GM12878 (cell line): ENCODE results near the gene GRIK4. TPM values are rescaled to one million over a fixed set of nuclear protein-coding genes. Genes with fewer than 3 reads are reported as not detected.

ENCODE experiments used
- ATAC-seq: fragments of 200-7000 bp; cut with Tn5 transposase; 3 replicates; pipeline ENCODE4 v1.9.1; 2020; ENCODE audit warnings: mild to moderate bottlenecking, moderate library complexity
- BruUV-seq: library from RNA; stranded (reverse); fragments of 400-500 nt; replicated peaks from 2 replicates; lab custom pipeline; 2021; lab: Mats Ljungman, UMichigan
- CTCF ChIA-PET: fragments of 300-600 bp; sonication (Branson Sonifier 250); formaldehyde crosslinking; extraction: SDS; loops from one replicate; lab custom pipeline; 2021; ENCODE audit warnings: inconsistent platforms; lab: Yijun Ruan, JAX
- POLR2A ChIA-PET: fragments of 350-600 bp; formaldehyde crosslinking; extraction: SDS; loops from one replicate; lab custom pipeline; 2021; ENCODE audit warnings: inconsistent platforms; lab: Charles Lee
- RAD21 ChIA-PET: fragments of 300-600 bp; sonication (Branson Sonifier 250); formaldehyde crosslinking; loops from one replicate; lab custom pipeline; 2023; ENCODE audit warnings: antibody characterized with exemption; ENCODE audit not compliant: unreplicated experiment; lab: Charles Lee
- SMC1A ChIA-PET: fragments of 300-600 bp; sonication (Branson Sonifier 250); formaldehyde crosslinking; loops from one replicate; lab custom pipeline; 2023; ENCODE audit not compliant: unreplicated experiment, uncharacterized antibody; lab: Charles Lee
- DNase-seq: peaks from one replicate; pipeline ENCODE4 v3.0.0-alpha.2; 2011; ENCODE audit warnings: low read depth, low spot score
- FAIRE-seq: peaks from 3 replicates; lab custom pipeline; 2011; peaks lifted over from hg19 to GRCh38; lab: Jason Lieb, UNC
- H2AFZ ChIP-seq: 2 replicates; pipeline ENCODE4 v1.6.0; 2011; ENCODE audit warnings: low read depth, low read length, control low read depth; ENCODE audit not compliant: control insufficient read depth
- H3K27ac ChIP-seq: 2 replicates; pipeline ENCODE4 v1.5.1; 2011; ENCODE audit warnings: control low read depth; ENCODE audit not compliant: control insufficient read depth, insufficient read depth
- H3K27me3 ChIP-seq, 2 experiments: replicated peaks in 1 of 2; 2 replicates each; pipeline versions ENCODE4 v1.6.0 to v1.6.1; 2011; ENCODE audit warnings: low read length in 1 of 2; ENCODE audit not compliant: control insufficient read depth in 2 of 2, insufficient read depth in 2 of 2
- H3K36me3 ChIP-seq, 2 experiments: 2 replicates each; pipeline ENCODE4 v1.5.1; 2011; ENCODE audit warnings: low read length in 1 of 2; ENCODE audit not compliant: control insufficient read depth in 2 of 2, insufficient read depth in 2 of 2
- H3K4me1 ChIP-seq: 2 replicates; pipeline ENCODE4 v1.6.1; 2011; ENCODE audit warnings: mild to moderate bottlenecking, low read length, moderate library complexity, mixed read lengths; ENCODE audit not compliant: control insufficient read depth, insufficient read depth
- H3K4me2 ChIP-seq: 2 replicates; pipeline ENCODE4 v1.6.0; 2011; ENCODE audit warnings: control low read depth; ENCODE audit not compliant: control insufficient read depth, insufficient read depth
- H3K4me3 ChIP-seq: fragments of 200-600 bp; sonication (generic); 2 replicates; pipeline ENCODE4 v1.5.1; 2016
- H3K79me2 ChIP-seq: 2 replicates; pipeline ENCODE4 v1.6.0; 2011; ENCODE audit warnings: low read length; ENCODE audit not compliant: control insufficient read depth, insufficient read depth
- H3K9ac ChIP-seq: 2 replicates; pipeline ENCODE4 v1.8.0; 2011; ENCODE audit warnings: low read length, control low read depth, mixed read lengths; ENCODE audit not compliant: control insufficient read depth, insufficient read depth
- H3K9me3 ChIP-seq: replicated peaks from 3 replicates; pipeline ENCODE4 v1.5.1; 2011; ENCODE audit warnings: mild to moderate bottlenecking, low read length; ENCODE audit not compliant: control insufficient read depth, insufficient read depth
- H4K20me1 ChIP-seq: 2 replicates; pipeline ENCODE4 v1.6.0; 2011; ENCODE audit not compliant: control insufficient read depth, insufficient read depth
- BCL3 ChIP-seq: IDR thresholded peaks from 2 replicates; pipeline ENCODE4 v1.6.1; 2011; ENCODE audit warnings: borderline replicate concordance, low read depth, mild to moderate bottlenecking, moderate library complexity, low read length; ENCODE audit not compliant: insufficient read depth, poor library complexity, severe bottlenecking
- CREB1 ChIP-seq: IDR thresholded peaks from 2 replicates; pipeline ENCODE4 v1.6.1; 2012; ENCODE audit warnings: low read depth, mild to moderate bottlenecking, inconsistent platforms
- EP300 ChIP-seq, 2 experiments: fragments of 150-350 bp in 1 of 2; IDR thresholded peaks; 2 replicates each; pipeline ENCODE4 v1.6.1; 2011 to 2012; ENCODE audit warnings: low read depth in 2 of 2, low read length in 2 of 2, borderline replicate concordance in 1 of 2, improper control_type of control experiment in 1 of 2, inconsistent platforms in 1 of 2; ENCODE audit not compliant: control insufficient read depth in 1 of 2
- GABPA ChIP-seq: IDR thresholded peaks from 2 replicates; pipeline ENCODE4 v1.6.1; 2014; ENCODE audit warnings: antibody characterized with exemption, low read depth, mild to moderate bottlenecking, inconsistent platforms
- IKZF1 ChIP-seq: fragments of 450-650 bp; conservative IDR thresholded peaks from 2 replicates; pipeline ENCODE4 v1.6.1; 2017; ENCODE audit warnings: antibody characterized with exemption, mild to moderate bottlenecking
- IRF4 ChIP-seq: IDR thresholded peaks from 2 replicates; pipeline ENCODE4 v1.6.1; 2011; ENCODE audit warnings: low read depth, low read length
- POLR2A ChIP-seq: IDR thresholded peaks from 2 replicates; pipeline ENCODE4 v1.6.1; 2011; ENCODE audit warnings: low read depth, mild to moderate bottlenecking, low read length
- POLR2AphosphoS5 ChIP-seq: IDR thresholded peaks from 2 replicates; pipeline ENCODE4 v1.6.1; 2011; ENCODE audit warnings: mild to moderate bottlenecking, low read length, inconsistent platforms
- RCOR1 ChIP-seq: conservative IDR thresholded peaks from 2 replicates; pipeline ENCODE4 v1.6.1; 2012; ENCODE audit warnings: low read depth, low read length, improper control_type of control experiment
- SREBF2 ChIP-seq: IDR thresholded peaks from 2 replicates; pipeline ENCODE4 v1.6.1; 2012; ENCODE audit warnings: mild to moderate bottlenecking, low read length
- STAT3 ChIP-seq: IDR thresholded peaks from 2 replicates; pipeline ENCODE4 v1.6.1; 2011; ENCODE audit warnings: low read depth, low read length, improper control_type of control experiment
- TCF3 ChIP-seq: IDR thresholded peaks from 2 replicates; pipeline ENCODE4 v1.6.1; 2012; ENCODE audit warnings: low read depth, mild to moderate bottlenecking, low read length, borderline replicate concordance; ENCODE audit not compliant: insufficient read depth
- WGBS: methylation state at CpG from one replicate; pipeline ENCODE4 v1.1.6; 2016; ENCODE audit warnings: low lambda C conversion rate; ENCODE audit not compliant: insufficient replicate concordance, insufficient coverage; ENCODE audit errors: missing lambda C conversion rate; 5-methylcytosine and 5-hydroxymethylcytosine counted together
- in situ Hi-C: fragments of 300-500 bp; cut with MboI; formaldehyde crosslinking; loops from 9 replicates; pipeline ENCODE4 v1.14.3; 2018; ENCODE audit warnings: mixed read lengths
- intact Hi-C: fragments of 100-400 bp; cut with micrococcal nuclease; formaldehyde crosslinking; loops from one replicate; pipeline ENCODE4 v1.14.2; 2022; ENCODE audit not compliant: unreplicated experiment
- polyA plus RNA-seq, 11 experiments: library from polyadenylated mRNA; depleted of rRNA in 4 of 11; unstranded in 6 of 11; stranded (reverse) in 5 of 11; fragments of >200 nt; fragmentation: Nextera tagmentation in 4 of 11; fragmentation: Illumina TruSeq in 1 of 11; extraction: Ambion mirVana in 4 of 11; extraction: Trizol in 1 of 11; gene quantifications; 1 replicate in 1 of 11; 2 replicates in 10 of 11; pipeline versions ENCODE4 v1.2.1 to v1.2.3, GENCODE V29; 2011 to 2016; ENCODE audit warnings: inconsistent platforms in 2 of 11, missing spikeins in 2 of 11, low read depth in 1 of 11
- total RNA-seq, 4 experiments: library from RNA; depleted of rRNA in 3 of 4; stranded (reverse); fragments of >200 nt in 3 of 4; fragmentation: Illumina TruSeq in 1 of 4; extraction: Trizol in 1 of 4; gene quantifications; 2 replicates each; pipeline versions ENCODE4 v1.2.1 to v1.2.3, GENCODE V29; 2013 to 2021
- TF ChIP-seq, protein P1 (sequence below): IDR thresholded peaks from 2 replicates; pipeline ENCODE4 v1.6.1; 2012; ENCODE audit warnings: low read length, inconsistent platforms
- TF ChIP-seq, protein P2 (sequence below): fragments of 450-650 bp; IDR thresholded peaks from 2 replicates; pipeline ENCODE4 v1.6.1; 2018; ENCODE audit warnings: borderline replicate concordance, mild to moderate bottlenecking; ENCODE audit not compliant: partially characterized antibody

Gene GRIK4
- total and polyA plus RNA-seq, 10 of the 15 experiments (the other 5 are each of a cell fraction or from before 2014, with no cell fraction given), result 0.33 to 3.6 (median 0.72) TPM

DNA sequence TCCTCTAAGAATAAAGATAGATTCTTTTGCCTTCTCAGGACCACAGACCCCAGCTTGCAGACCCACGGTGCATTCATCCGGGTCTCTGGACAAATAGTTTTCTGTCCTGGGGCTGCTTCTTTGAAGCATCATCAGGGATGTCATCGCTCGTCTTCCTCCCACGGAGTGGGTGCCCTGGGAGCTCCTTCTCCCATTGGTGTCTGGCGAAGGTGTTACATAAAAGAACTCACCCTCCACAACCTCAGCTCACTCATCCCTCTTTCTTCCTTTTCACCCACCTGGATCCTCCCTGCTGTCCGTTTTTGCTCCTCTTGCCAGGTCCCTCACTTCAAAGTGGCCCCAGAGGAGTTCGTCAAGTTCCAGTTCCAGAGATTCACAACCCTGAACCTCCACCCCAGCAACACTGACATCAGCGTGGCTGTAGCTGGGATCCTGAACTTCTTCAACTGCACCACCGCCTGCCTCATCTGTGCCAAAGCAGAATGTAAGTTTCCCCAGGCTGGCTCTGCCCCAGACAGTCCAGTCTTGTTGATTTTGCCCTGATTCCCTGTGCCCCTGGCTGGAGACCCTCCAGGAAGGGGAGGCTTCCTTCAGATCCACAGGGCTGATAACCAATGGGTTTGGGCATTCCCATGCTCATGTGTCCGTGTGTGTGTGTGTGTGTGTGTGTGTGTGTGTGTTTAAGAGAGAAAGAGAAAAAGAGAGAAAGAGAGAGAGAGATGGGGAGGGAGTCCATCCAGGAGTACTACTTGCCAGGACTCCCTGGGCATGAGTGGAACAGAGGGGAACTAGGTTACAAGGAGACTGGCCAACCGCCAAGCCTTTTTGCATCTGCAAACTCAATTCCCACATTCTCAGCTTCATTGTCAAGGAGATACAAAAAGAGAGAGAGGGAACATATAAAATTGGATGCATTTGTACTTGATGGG lies 308.2 kb downstream of the GRIK4 start:
- DNase-seq (no peak), ATAC-seq (no peak), FAIRE-seq (no peak)
- 33% methylated on average over 12 of the region's 12 CpGs for WGBS
- no peak overlapping the region for H3K27ac ChIP-seq
- no peak overlapping the region for H3K4me3 ChIP-seq
- no peaks in the 10 kb centered on the region for H3K79me2 ChIP-seq
- no peaks in the 10 kb centered on the region; a peak in 2 of 4 replicates for H3K36me3 ChIP-seq
- H3K27me3 ChIP-seq, result 0 out of 4 replicates have a peak, but pooled peaks cover 0 to 2% of the 10 kb centered on the region in 2 experiments
- CTCF ChIA-PET, result interaction anchor here (0.6 to 1.3 kb wide), 2 partner anchors 10 to 17 kb away, joined by 3 to 6 read pairs; no protein-coding TSS in a partner anchor
- BruUV-seq, result no TSS peak
- POLR2A ChIA-PET, result no interaction called here
- intact Hi-C loops, result no loop called here
- in situ Hi-C loops, result no loop called here
- H4K20me1 ChIP-seq, result no peaks in the 10 kb centered on the region
- RAD21 ChIA-PET, result interaction anchor here (1.2 kb wide), 1 partner anchor 135 kb away, joined by 5 read pairs; no protein-coding TSS in a partner anchor
- H2AFZ ChIP-seq, result no peak overlapping the region
- no peak overlapping the region for H3K4me2 ChIP-seq
- no peak overlapping the region for H3K9ac ChIP-seq
- H3K4me1 ChIP-seq, result no peaks in the 10 kb centered on the region
- SMC1A ChIA-PET, result interaction anchor here (1.0 to 1.9 kb wide), 5 partner anchors 10 to 110 kb away, joined by 3 to 6 read pairs (median 4); no protein-coding TSS in a partner anchor
- H3K9me3 ChIP-seq, result no peaks in the 10 kb centered on the region
- no peak for TF ChIP-seq CREB1
- no peak for TF ChIP-seq RCOR1
- no peak for TF ChIP-seq BCL3
- no peak for TF ChIP-seq IRF4
- TF ChIP-seq, protein P1, sequence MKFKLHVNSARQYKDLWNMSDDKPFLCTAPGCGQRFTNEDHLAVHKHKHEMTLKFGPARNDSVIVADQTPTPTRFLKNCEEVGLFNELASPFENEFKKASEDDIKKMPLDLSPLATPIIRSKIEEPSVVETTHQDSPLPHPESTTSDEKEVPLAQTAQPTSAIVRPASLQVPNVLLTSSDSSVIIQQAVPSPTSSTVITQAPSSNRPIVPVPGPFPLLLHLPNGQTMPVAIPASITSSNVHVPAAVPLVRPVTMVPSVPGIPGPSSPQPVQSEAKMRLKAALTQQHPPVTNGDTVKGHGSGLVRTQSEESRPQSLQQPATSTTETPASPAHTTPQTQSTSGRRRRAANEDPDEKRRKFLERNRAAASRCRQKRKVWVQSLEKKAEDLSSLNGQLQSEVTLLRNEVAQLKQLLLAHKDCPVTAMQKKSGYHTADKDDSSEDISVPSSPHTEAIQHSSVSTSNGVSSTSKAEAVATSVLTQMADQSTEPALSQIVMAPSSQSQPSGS, result no peak
- no peak for TF ChIP-seq POLR2AphosphoS5
- TF ChIP-seq TCF3, result no peak
- no peak for TF ChIP-seq EP300 (IDR thresholded peaks at IDR 0.05; ENCODE audit: borderline replicate concordance in 1 of 2, control insufficient read depth in 1 of 2, low read depth in 2 of 2, low read length in 2 of 2)
- no peak for TF ChIP-seq STAT3
- TF ChIP-seq, protein P2, sequence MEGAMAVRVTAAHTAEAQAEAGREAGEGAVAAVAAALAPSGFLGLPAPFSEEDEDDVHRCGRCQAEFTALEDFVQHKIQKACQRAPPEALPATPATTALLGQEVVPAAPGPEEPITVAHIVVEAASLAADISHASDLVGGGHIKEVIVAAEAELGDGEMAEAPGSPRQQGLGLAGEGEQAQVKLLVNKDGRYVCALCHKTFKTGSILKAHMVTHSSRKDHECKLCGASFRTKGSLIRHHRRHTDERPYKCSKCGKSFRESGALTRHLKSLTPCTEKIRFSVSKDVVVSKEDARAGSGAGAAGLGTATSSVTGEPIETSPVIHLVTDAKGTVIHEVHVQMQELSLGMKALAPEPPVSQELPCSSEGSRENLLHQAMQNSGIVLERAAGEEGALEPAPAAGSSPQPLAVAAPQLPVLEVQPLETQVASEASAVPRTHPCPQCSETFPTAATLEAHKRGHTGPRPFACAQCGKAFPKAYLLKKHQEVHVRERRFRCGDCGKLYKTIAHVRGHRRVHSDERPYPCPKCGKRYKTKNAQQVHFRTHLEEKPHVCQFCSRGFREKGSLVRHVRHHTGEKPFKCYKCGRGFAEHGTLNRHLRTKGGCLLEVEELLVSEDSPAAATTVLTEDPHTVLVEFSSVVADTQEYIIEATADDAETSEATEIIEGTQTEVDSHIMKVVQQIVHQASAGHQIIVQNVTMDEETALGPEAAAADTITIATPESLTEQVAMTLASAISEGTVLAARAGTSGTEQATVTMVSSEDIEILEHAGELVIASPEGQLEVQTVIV, result no peak
- no peak for TF ChIP-seq IKZF1
- no peak for TF ChIP-seq SREBF2
- no peak for TF ChIP-seq POLR2A
- TF ChIP-seq GABPA, result no peak
